Endothelial cell of umbilical vein (primary cell): Measurements from ENCODE around the gene MLLT1. TPM values are rescaled to one million over a fixed set of nuclear protein-coding genes. Genes with fewer than 3 reads are reported as not detected.

Source experiments
- BruUV-seq: library from RNA; stranded (reverse); fragments of 400-500 nt; replicated peaks from 2 replicates; lab custom pipeline; 2021; lab: Mats Ljungman, UMichigan
- CTCF ChIA-PET: fragments of 300-600, 350-600 bp; sonication (Branson Sonifier 250); formaldehyde crosslinking; loops from one replicate; lab custom pipeline; 2021; ENCODE audit warnings: antibody characterized with exemption, inconsistent platforms; lab: Charles Lee
- POLR2A ChIA-PET: fragments of 300-600, 350-600 bp; sonication (Branson Sonifier 250); formaldehyde crosslinking; loops from one replicate; lab custom pipeline; 2021; ENCODE audit warnings: antibody characterized with exemption, inconsistent platforms; lab: Charles Lee
- DNase-seq: peaks from one replicate; pipeline ENCODE4 v3.0.0-alpha.2; 2011; ENCODE audit warnings: low read depth, low spot score
- FAIRE-seq: peaks from 2 replicates; lab custom pipeline; 2011; peaks lifted over from hg19 to GRCh38; lab: Jason Lieb, UNC
- H2AFZ ChIP-seq: 2 replicates; pipeline ENCODE4 v1.6.0; 2012; ENCODE audit warnings: low read depth, low read length, control low read depth, inconsistent platforms
- H3K27ac ChIP-seq: 2 replicates; pipeline ENCODE4 v1.5.1; 2011; ENCODE audit warnings: low read depth, mild to moderate bottlenecking, control low read depth, low read length, moderate library complexity; ENCODE audit not compliant: insufficient read depth
- H3K27me3 ChIP-seq, 2 experiments: 2 replicates each; pipeline versions ENCODE4 v1.6.0 to v1.6.1; 2011; ENCODE audit warnings: low read length in 2 of 2, mixed read lengths in 1 of 2; ENCODE audit not compliant: control insufficient read depth in 2 of 2, insufficient read depth in 2 of 2
- H3K36me3 ChIP-seq, 2 experiments: 2 replicates in 1 of 2; 3 replicates in 1 of 2; pipeline ENCODE4 v1.5.1; 2011; ENCODE audit warnings: low read length in 2 of 2, mild to moderate bottlenecking in 1 of 2, moderate library complexity in 1 of 2; ENCODE audit not compliant: control insufficient read depth in 2 of 2, insufficient read depth in 2 of 2; ENCODE audit errors: extremely low read depth in 1 of 2
- H3K4me1 ChIP-seq: 3 replicates; pipeline ENCODE4 v1.5.1; 2011; ENCODE audit warnings: mild to moderate bottlenecking, low read length; ENCODE audit not compliant: control insufficient read depth, insufficient read depth; ENCODE audit errors: extremely low read depth
- H3K4me2 ChIP-seq: 2 replicates; pipeline ENCODE4 v1.6.1; 2011; ENCODE audit warnings: low read length, control low read depth, mixed read lengths; ENCODE audit not compliant: insufficient read depth
- H3K4me3 ChIP-seq, 3 experiments: fragments of 200-600 bp in 1 of 3; sonication (generic), shearing (Covaris generic) in 1 of 3; replicated peaks in 1 of 3; 2 replicates each; pipeline ENCODE4 v1.5.1; 2011 to 2016; ENCODE audit warnings: control low read depth in 3 of 3, low read length in 3 of 3, mild to moderate bottlenecking in 2 of 3, inconsistent platforms in 1 of 3, low read depth in 1 of 3, moderate library complexity in 1 of 3; ENCODE audit not compliant: insufficient read depth in 1 of 3
- H3K79me2 ChIP-seq: 2 replicates; pipeline ENCODE4 v1.6.0; 2012; ENCODE audit warnings: low read length, inconsistent platforms; ENCODE audit not compliant: control insufficient read depth, insufficient read depth
- H3K9ac ChIP-seq: replicated peaks from 2 replicates; pipeline ENCODE3; 2011; ENCODE audit warnings: low read length, control low read depth; ENCODE audit not compliant: insufficient read depth; ENCODE audit errors: extremely low read depth
- H3K9me1 ChIP-seq: replicated peaks from 3 replicates; pipeline ENCODE4 v1.6.0; 2011; ENCODE audit warnings: mild to moderate bottlenecking, low read length; ENCODE audit not compliant: control insufficient read depth, insufficient read depth; ENCODE audit errors: extremely low read depth
- H3K9me3 ChIP-seq: replicated peaks from 2 replicates; pipeline ENCODE4 v1.5.1; 2012; ENCODE audit warnings: low read length, inconsistent platforms; ENCODE audit not compliant: control insufficient read depth, insufficient read depth
- H4K20me1 ChIP-seq: replicated peaks from 2 replicates; pipeline ENCODE3; 2011; ENCODE audit warnings: mild to moderate bottlenecking, low read length; ENCODE audit not compliant: control insufficient read depth, insufficient read depth; ENCODE audit errors: extremely low read depth
- EZH2 ChIP-seq: IDR thresholded peaks from 2 replicates; pipeline ENCODE4 v1.6.1; 2012; ENCODE audit warnings: borderline replicate concordance, low read depth, mild to moderate bottlenecking, moderate library complexity, low read length, inconsistent platforms; ENCODE audit not compliant: severe bottlenecking
- FOS ChIP-seq: IDR thresholded peaks from 2 replicates; pipeline ENCODE4 v1.6.1; 2011; ENCODE audit warnings: mild to moderate bottlenecking, low read length, moderate library complexity, borderline replicate concordance; ENCODE audit not compliant: insufficient read depth
- GATA2 ChIP-seq: IDR thresholded peaks from 2 replicates; pipeline ENCODE4 v1.7.0; 2011; ENCODE audit warnings: low read depth, mild to moderate bottlenecking, moderate library complexity, mixed read lengths, low read length; ENCODE audit not compliant: insufficient read length, insufficient read depth
- JUN ChIP-seq: IDR thresholded peaks from 2 replicates; pipeline ENCODE4 v1.6.1; 2011; ENCODE audit warnings: borderline replicate concordance, low read depth; ENCODE audit not compliant: insufficient read length, insufficient read depth
- MYC ChIP-seq: IDR thresholded peaks from one replicate; pipeline ENCODE4 v1.6.1; 2011; ENCODE audit warnings: mild to moderate bottlenecking, low read depth, low read length
- POLR2A ChIP-seq: IDR thresholded peaks from 2 replicates; pipeline ENCODE4 v1.6.1; 2012; ENCODE audit warnings: low read depth, mild to moderate bottlenecking, control low read depth, low read length
- POLR2AphosphoS5 ChIP-seq: IDR thresholded peaks from 2 replicates; pipeline ENCODE4 v1.6.1; 2012; ENCODE audit warnings: low read depth, mild to moderate bottlenecking, control low read depth, low read length, moderate library complexity; ENCODE audit not compliant: insufficient read depth
- dilution Hi-C: fragments of 300-500 bp; cut with MboI; formaldehyde crosslinking; loops from one replicate; pipeline ENCODE4 v1.15.0; 2019; ENCODE audit warnings: low sequenced_read_pairs; ENCODE audit not compliant: extremely low pct_ligation_motif_present
- intact Hi-C: fragments of 100-400 bp; cut with micrococcal nuclease; formaldehyde crosslinking; loops from one replicate; pipeline ENCODE4 v1.10.0; 2022
- polyA plus RNA-seq, 4 experiments: library from polyadenylated mRNA; depleted of rRNA in 3 of 4; stranded (reverse) in 3 of 4; unstranded in 1 of 4; fragments of >200 nt; gene quantifications; 2 replicates each; pipeline versions ENCODE4 v1.2.1 to v1.2.3, GENCODE V29; 2011 to 2012; ENCODE audit warnings: missing spikeins in 1 of 4
- total RNA-seq: library from RNA; stranded (reverse); gene quantifications from 2 replicates; pipeline ENCODE4 v1.2.3, GENCODE V29; 2021
- TF ChIP-seq, protein P1 (sequence below): IDR thresholded peaks from 2 replicates; pipeline ENCODE4 v1.6.1; 2011; ENCODE audit not compliant: insufficient read depth, insufficient read length
- TF ChIP-seq, protein P2 (sequence below), 2 donors: IDR thresholded peaks; 1 replicate in 1 of 2; 2 replicates in 1 of 2; pipeline ENCODE4 v1.5.1; 2011; ENCODE audit warnings: low read length in 2 of 2, mild to moderate bottlenecking in 2 of 2, moderate library complexity in 2 of 2, control low read depth in 1 of 2, inconsistent platforms in 1 of 2, low read depth in 1 of 2; ENCODE audit not compliant: insufficient read depth in 1 of 2; ENCODE audit errors: extremely low read depth in 1 of 2

MLLT1 gene
- total and polyA plus RNA-seq, 2 donors (not counting 3 experiments of a cell fraction or from before 2014, with no cell fraction given) = 43.9 to 84.8 TPM

DNA sequence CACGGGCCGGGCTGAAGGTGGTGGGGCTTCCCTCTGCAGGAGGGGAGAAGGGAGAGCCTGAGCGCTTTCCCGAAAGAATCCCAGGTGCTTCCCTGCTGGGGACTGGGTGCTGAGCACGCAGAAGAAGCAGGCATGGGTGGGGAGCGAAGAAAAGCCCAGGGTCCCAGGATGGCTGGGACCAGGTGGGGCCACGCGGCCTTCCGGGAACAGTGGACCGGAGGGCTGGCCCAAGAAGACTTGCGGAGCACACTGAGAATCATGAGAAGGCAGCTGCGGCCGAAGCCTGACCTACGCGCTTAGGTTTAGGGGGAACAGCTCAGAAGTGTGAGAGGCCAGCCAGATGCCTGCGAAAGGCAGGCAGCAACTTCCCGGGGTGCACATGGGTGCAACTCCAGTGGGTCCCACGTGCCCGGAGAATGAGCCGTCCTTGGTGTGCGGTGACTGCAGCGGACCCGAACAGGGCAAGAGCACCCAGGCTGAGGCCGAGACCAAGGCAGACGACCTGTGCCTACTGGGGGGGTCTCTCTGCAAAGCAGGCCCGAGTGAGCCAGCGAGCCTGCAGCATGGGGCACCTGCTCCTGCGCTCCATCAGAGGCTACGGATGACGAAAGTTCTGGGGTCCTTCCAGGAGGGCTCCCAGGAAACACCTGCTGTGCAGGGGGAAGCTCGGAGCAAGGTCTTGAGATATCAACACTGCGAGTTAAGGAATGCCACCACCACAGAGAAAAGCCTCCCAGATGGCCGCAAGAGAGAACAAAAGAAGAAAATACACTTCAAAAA lies 52.4 kb downstream of the MLLT1 start:
- H2AFZ ChIP-seq = no peak overlapping the region
- dilution Hi-C loops = loop anchor here (10.0 kb wide), 1 partner anchor 47 kb away; the partner anchor contains the start of gene MLLT1
- H3K4me3 ChIP-seq = no peak overlapping the region
- H3K79me2 ChIP-seq = peaks cover 34% of the 10 kb centered on the region
- intact Hi-C loops = no loop called here
- no TSS peak for BruUV-seq
- TF ChIP-seq GATA2 (no peak), JUN (no peak), POLR2A (no peak), FOS (no peak), MYC (no peak), POLR2AphosphoS5 (no peak), EZH2 (no peak)
- TF ChIP-seq, protein P1, sequence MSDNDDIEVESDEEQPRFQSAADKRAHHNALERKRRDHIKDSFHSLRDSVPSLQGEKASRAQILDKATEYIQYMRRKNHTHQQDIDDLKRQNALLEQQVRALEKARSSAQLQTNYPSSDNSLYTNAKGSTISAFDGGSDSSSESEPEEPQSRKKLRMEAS = no peak
- TF ChIP-seq, protein P2, sequence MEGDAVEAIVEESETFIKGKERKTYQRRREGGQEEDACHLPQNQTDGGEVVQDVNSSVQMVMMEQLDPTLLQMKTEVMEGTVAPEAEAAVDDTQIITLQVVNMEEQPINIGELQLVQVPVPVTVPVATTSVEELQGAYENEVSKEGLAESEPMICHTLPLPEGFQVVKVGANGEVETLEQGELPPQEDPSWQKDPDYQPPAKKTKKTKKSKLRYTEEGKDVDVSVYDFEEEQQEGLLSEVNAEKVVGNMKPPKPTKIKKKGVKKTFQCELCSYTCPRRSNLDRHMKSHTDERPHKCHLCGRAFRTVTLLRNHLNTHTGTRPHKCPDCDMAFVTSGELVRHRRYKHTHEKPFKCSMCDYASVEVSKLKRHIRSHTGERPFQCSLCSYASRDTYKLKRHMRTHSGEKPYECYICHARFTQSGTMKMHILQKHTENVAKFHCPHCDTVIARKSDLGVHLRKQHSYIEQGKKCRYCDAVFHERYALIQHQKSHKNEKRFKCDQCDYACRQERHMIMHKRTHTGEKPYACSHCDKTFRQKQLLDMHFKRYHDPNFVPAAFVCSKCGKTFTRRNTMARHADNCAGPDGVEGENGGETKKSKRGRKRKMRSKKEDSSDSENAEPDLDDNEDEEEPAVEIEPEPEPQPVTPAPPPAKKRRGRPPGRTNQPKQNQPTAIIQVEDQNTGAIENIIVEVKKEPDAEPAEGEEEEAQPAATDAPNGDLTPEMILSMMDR (IDR thresholded peaks at IDR 0.05; ENCODE audit: extremely low read depth in 1 of 2, insufficient read depth in 1 of 2, low read depth in 1 of 2, low read length in 2 of 2) = no peak
- POLR2A ChIA-PET = no interaction called here
- H3K4me2 ChIP-seq = no peak overlapping the region
- H3K27me3 ChIP-seq = no peaks in the 10 kb centered on the region
- H3K36me3 ChIP-seq = peaks cover 0 to 34% of the 10 kb centered on the region in 2 experiments
- CTCF ChIA-PET = interaction anchor here (1.0 kb wide), 1 partner anchor 11 kb away, joined by 4 read pairs; no protein-coding TSS in a partner anchor
- H3K27ac ChIP-seq = no peak overlapping the region
- DNase-seq (no peak), FAIRE-seq (no peak)
- H4K20me1 ChIP-seq = no peaks in the 10 kb centered on the region
- no peak overlapping the region for H3K9ac ChIP-seq
- H3K4me1 ChIP-seq = no peaks in the 10 kb centered on the region
- H3K9me1 ChIP-seq = no peaks in the 10 kb centered on the region
- H3K9me3 ChIP-seq = no peaks in the 10 kb centered on the region
